GM21825 (cell line): ENCODE results near the gene HKDC1.
A peak's percentile ranks its signal among the peaks of the same experiment; 100 is the strongest.
"Not testable (repeated sequence)": the region's sequence is repeated elsewhere in the genome, so short reads cannot be mapped to it uniquely, and the experiment has no call there.

ENCODE experiments used
- ATAC-seq: cut with Tn5 transposase; IDR thresholded peaks from one replicate; pipeline ENCODE4 v1.9.1; 2021; ENCODE audit warnings: mild to moderate bottlenecking, moderate library complexity; ENCODE audit not compliant: unreplicated experiment

Gene HKDC1

DNA sequence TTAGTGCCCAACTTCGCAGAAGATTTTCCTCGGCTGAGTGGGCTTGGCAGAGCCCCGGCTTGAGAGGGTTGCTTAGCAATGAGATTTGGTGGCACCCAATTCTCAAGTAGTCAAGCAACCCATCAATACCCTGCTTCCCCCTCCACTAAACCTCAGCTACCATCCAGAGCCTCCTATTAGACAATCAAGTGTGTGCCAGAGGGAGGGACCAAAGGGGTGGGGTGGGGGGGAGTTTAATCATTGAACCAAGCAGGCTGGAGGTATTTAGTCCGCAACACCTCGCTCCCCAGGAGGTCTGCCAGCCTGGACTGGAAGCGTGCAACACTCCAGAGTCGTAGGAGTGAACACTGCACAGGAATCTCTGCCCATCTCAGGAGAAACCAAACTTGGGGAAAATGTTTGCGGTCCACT is at the start of gene HKDC1:
HKDC1 (plus strand) TSS at position 292 of the 411 bp plus-strand sequence; CDS start at position 396, 104 bp downstream.
- no peak for ATAC-seq

GRCh38 chr10:69172241-69172982 is 47.7 kb upstream of the HKDC1 start:
- ATAC-seq, result no peak

GRCh38 chr10:69175326-69175725 is 44.8 kb upstream of the HKDC1 start:
- not testable (repeated sequence) for ATAC-seq

DNA sequence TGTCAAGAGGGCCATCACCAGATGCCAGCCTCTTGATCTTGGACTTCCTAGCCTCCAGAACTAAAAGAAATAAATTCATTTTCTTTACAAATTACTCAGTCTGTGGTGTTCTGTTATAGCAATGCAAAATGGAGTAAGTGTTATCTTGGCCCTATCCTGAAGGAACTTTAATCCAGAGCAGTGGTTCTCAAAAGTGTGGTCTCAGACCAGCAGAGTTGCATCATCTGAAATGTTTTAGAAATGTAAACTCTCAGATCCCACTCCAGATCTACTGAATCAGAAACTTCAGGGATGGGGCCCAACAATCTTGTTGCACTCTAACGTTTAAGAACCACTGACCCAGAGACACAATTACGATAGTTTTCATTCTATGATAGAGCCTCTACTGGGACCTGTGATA is 43.3 kb upstream of the HKDC1 start:
- ATAC-seq, result no peak

DNA sequence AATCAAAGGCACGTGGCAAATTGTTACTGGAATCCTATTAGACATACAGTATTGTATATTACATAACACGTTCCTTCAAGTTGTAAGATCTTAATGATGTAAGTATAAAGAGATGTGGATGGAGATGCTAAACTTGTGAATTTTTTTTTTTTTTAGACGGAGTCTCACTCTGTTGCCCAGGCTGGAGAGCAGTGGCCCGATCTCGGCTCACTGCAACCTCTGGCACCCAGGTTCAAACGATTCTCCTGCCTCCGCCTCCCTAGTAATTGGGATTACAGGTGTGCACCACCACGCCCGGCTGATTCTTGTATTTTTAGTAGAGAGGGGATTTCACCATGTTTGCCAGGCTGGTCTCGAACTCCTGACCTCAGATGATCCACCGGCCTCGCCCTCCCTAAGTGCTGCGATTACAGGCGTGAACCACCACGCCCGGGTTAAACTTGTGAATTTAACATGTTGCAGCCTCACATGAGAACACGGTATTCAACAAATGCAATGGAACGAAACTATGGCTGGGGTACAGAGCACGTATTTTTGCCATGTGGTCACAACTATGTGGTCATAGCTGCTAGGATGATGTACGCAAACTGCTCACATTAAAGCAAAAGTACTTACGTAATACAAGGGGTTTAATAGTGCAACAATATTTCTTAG is 40.9 kb upstream of the HKDC1 start:
- peak; percentile 14 for ATAC-seq

DNA sequence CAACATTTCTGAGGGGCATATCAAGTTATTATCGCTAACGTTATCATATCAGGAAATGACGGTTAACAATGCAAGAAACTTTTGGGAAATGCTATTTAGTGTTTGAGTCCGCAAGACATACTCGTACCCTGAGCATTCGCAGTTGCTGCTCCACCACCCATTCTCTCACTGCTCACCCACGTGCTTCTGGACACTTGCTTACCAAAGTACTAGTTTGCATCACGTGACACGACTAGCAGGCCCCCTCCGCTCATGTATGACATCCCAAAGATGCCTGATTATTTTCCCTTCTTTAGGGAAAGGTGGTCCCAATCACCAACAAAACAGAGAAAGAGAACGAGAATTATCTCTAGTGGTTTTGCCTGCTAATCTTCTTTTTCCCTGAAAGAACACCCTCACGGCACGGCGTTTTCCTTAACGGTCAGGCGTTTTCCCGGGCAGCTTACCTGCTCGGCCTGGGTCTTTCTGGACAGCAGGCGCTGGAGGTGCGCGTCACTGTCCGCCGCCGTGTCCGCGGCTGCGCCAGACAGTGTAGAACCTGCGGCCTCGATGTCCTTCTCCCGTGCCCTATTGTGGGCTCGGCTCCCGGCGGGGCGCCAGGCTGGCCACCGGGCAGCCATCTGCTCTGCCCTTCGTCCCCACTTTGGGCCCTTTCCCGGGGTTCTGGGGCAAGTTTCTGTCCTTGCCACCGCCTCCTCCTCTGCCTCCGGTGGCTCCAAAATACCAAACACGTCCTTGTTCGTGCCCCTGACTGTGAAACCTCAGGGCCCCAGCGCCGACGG is 40.2 kb upstream of the HKDC1 start, which contains the start of gene SUPV3L1:
SUPV3L1 (plus strand) TSS at position 492 of the 782 bp plus-strand sequence; CDS start at position 550, 58 bp downstream.
- ATAC-seq, result peak; percentile 83

DNA sequence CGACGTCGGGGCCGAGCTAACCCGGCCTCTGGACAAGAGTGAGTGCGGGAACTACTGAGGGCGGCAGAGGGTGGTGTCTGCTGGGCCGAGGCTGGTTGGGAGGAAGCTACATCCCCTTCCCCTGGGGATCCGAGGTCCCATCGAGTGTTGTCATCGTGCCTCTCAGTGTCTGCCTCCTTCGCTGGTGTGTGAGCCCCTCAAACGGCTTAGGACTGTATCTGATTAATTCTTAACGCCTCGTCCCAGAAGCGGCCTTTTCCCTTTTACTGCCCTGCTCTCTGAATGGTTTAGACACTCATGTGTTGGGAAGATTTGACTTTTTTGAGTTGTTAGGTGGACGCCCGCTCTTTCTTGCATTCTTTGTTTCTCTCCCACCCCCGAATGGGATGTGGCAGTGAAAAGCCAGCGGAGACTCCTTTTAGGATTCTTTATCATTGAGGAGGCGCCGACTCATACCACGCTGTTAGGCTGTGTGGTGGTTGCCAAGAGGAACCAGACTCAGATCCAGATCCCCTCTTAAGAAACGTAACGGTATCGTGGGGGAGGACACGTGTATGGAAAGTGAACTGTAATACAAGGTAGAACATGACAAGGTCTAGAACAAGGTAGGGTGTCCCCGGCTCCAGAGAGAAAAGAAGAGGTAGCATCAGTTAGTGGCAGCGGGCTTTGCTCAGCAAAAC is 39.5 kb upstream of the HKDC1 start:
- no peak for ATAC-seq

DNA sequence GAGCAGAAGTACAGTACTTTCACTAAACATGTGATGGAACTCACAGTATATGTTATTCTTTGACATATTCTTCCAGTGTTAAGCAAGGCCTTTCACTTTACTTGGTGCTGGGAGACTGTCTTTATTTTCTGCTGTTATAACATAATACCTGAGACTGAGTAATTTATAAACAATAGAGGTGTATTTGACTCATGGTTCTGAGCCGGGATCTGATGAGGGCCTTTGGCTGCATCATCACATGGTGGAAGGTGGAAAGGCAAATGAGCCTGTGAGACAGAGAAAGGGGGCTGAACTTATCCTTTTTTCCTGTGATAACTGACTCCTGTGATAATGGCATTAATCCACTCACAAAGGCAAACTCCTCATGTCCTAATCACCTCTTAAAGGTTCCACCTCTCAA is 38.7 kb upstream of the HKDC1 start:
- ATAC-seq, result no peak

- ATAC-seq, result no peak
Measured at GRCh38 chr10:69182005-69182404, 38.1 kb upstream of the HKDC1 start.

GRCh38 chr10:69186524-69186923 is 33.6 kb upstream of the HKDC1 start:
- ATAC-seq, result no peak

GRCh38 chr10:69201045-69201444 is 19.1 kb upstream of the HKDC1 start:
- no peak for ATAC-seq

DNA sequence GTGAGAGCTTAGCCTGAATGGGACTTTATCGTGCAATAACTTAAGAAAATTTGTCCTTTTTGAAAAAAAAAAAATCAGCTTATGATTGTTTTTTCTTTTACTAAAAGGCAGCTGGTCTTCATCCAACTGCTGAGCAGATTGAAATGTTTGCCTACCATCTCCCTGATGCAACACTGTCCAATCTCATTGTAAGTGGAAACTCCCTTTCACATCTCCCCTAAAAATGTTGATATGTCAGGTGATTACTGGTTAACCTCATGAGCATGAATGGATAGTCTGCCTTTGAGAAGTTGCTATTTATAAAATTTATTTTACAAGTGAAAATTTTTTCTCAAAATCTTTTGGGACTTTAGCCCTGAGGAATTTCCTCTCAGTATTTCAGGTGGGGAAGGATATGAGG is 17.8 kb upstream of the HKDC1 start:
- ATAC-seq, result no peak

- ATAC-seq, result no peak
Measured at GRCh38 chr10:69208761-69209160, 11.4 kb upstream of the HKDC1 start.

GRCh38 chr10:69209787-69210484 is 10.2 kb upstream of the HKDC1 start:
- no peak for ATAC-seq

DNA sequence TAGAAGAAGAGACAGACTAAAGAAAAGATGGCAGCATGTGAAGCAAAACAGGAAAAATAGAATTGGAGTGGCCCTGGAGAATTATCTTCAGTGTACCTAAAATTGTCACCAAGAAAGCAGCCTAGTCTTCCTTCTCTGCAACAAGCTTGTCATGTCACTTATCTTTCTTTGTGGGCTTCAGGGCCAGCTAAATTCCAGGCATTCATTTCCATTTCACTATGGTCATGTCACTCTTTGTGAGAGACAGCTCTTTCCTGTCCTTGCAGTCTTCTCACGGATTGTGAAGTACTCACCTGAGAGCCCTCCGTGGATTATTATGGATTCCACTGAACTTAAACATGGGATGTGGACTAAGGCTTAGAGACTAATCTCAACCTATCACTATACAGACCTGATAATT is 9.0 kb upstream of the HKDC1 start:
- ATAC-seq, result no peak

- ATAC-seq, result no peak
Measured at GRCh38 chr10:69211524-69211923, 8.6 kb upstream of the HKDC1 start.

DNA sequence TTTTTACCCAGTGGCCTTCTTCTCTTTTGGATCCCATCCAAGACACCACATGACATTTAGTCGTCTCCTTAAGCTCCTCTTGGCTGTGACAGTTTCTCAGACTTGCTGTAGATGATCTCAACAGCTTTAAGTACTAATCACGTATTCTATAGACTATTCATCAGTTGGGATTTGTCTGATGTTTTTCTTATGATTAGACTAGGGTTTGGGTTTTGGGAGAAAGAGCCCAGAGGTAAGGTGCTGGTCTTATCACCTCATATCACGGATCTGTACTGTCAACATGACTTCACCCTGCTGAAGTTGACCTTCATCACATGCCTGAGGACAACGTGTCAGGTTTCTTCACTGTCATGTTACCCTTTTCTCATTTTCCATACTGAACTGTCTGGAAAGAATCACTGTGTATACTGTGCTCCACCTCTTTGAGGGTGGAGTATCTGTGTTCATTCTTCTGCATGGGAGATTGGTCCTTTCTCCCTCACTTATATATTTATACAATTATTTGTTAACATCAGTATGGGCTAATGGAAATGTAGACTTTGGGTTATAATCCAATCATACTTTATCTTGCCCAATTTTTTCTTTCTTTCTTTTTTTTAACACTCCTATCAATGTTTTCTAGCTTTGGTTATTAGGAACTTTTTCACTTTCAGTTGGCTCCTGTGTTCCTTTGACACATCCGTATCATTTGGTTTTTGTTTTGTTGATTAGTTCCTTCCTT is 6.4 kb upstream of the HKDC1 start:
- ATAC-seq, result no peak

DNA sequence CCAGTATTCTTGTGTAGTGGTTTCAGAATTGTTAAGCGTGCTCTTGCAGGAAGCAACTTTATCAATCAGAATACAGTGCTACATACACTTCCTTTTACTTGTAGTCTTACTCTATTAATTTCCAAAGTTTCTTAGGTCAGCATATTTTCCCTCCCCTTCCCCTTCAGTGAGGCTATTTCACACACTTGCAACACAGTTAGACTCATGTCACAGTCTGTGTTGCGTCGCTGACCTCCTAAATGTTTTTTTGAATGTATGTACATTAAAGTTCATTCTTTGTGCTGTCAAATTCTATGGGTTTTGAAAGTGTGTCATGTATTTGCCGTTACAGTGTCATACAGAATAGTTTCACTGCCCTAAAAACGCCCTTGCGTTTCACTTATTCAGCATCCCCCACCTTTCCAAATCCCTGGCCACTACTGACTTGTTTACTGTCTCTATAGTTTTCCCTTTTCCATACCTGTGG is 5.4 kb upstream of the HKDC1 start:
- no peak for ATAC-seq

DNA sequence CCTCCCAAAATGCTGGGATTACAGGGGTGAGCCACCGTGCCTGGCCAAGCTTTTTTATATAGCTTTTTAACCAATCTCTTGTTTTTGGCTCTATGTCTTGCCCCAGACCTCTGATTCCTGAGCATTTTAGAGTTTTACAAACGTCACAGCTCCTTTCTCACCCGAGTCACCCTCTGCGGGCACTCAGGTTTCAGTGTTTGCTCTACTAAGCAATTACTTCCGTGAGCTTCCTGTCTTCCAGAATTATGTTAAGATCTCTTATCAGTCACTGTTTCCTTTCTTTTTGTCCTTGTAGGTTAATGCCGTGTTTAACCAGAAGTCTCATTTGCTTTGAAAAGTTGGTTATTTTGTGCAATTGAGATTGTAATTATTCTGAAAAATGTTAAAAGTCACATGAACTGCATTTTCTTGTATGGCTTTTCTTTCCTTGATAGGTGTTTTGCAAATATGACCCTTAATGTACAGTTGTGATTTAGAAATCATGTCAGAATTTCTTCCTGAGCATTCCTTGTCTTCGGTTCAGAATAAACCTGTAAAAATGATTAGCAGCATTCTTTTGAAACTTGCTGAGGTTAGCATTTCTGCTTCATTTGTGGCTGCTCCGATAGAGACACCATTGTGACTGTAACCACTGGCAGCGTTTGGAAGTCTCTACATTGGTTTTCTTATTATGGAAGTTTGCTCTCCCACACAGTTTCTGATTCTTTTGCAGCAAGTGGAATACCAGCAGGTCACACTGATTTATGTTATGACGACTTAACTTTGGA is 4.5 kb upstream of the HKDC1 start:
- no peak for ATAC-seq
